ENCODE results near the gene MRPL36.

MRPL36 gene

GRCh38 chr5:1783216-1783554 lies 16.5 kb downstream of the MRPL36 start:
- no peaks in the 10 kb centered on the region for H3K4me1 ChIP-seq (ENCODE audit: control insufficient read depth in 1 of 2, insufficient read depth in 2 of 2, low read length in 2 of 2)
- H3K9ac ChIP-seq (ENCODE audit: low read depth in 1 of 2, low read length in 2 of 2), result no peak overlapping the region
- H3K36me3 ChIP-seq (ENCODE audit: control insufficient read depth in 1 of 2, insufficient read depth in 2 of 2, low read length in 2 of 2), result no peaks in the 10 kb centered on the region
- H3K27me3 ChIP-seq (ENCODE audit: control insufficient read depth in 1 of 2, insufficient read depth in 2 of 2, low read length in 2 of 2), result peaks cover 0 to 9% of the 10 kb centered on the region in 2 donors
- H3K9me3 ChIP-seq (ENCODE audit: control insufficient read depth in 1 of 2, low read length in 2 of 2), result no peaks in the 10 kb centered on the region
- H3K4me3 ChIP-seq (ENCODE audit: low read depth in 1 of 2, low read length in 2 of 2), result no peak overlapping the region
- H3K27ac ChIP-seq (ENCODE audit: low read depth, low read length), result no peak overlapping the region

- Histone ChIP-seq H3K27ac (ENCODE audit: low read depth, low read length) (no peak overlapping the region), H3K27me3 (ENCODE audit: control insufficient read depth in 1 of 2, insufficient read depth in 2 of 2, low read length in 2 of 2) (peaks cover 0 to 9% of the 10 kb centered on the region in 2 donors), H3K4me1 (ENCODE audit: control insufficient read depth in 1 of 2, insufficient read depth in 2 of 2, low read length in 2 of 2) (no peaks in the 10 kb centered on the region), H3K9ac (ENCODE audit: low read depth in 1 of 2, low read length in 2 of 2) (no peak overlapping the region), H3K4me3 (ENCODE audit: low read depth in 1 of 2, low read length in 2 of 2) (no peak overlapping the region), H3K36me3 (ENCODE audit: control insufficient read depth in 1 of 2, insufficient read depth in 2 of 2, low read length in 2 of 2) (no peaks in the 10 kb centered on the region), H3K9me3 (ENCODE audit: control insufficient read depth in 1 of 2, low read length in 2 of 2) (no peaks in the 10 kb centered on the region)
Measured at GRCh38 chr5:1782385-1783215, 17.0 kb downstream of the MRPL36 start.

GRCh38 chr5:1781726-1782384 lies 17.8 kb downstream of the MRPL36 start:
- no peak overlapping the region for H3K4me3 ChIP-seq (ENCODE audit: low read depth in 1 of 2, low read length in 2 of 2)
- no peaks in the 10 kb centered on the region for H3K4me1 ChIP-seq (ENCODE audit: control insufficient read depth in 1 of 2, insufficient read depth in 2 of 2, low read length in 2 of 2)
- no peaks in the 10 kb centered on the region for H3K36me3 ChIP-seq (ENCODE audit: control insufficient read depth in 1 of 2, insufficient read depth in 2 of 2, low read length in 2 of 2)
- H3K9ac ChIP-seq (ENCODE audit: low read depth in 1 of 2, low read length in 2 of 2), result no peak overlapping the region
- H3K27me3 ChIP-seq (ENCODE audit: control insufficient read depth in 1 of 2, insufficient read depth in 2 of 2, low read length in 2 of 2), result peaks cover 0 to 9% of the 10 kb centered on the region in 2 donors
- no peak overlapping the region for H3K27ac ChIP-seq (ENCODE audit: low read depth, low read length)
- H3K9me3 ChIP-seq (ENCODE audit: control insufficient read depth in 1 of 2, low read length in 2 of 2), result no peaks in the 10 kb centered on the region

GRCh38 chr5:1781107-1781506 lies 18.5 kb downstream of the MRPL36 start:
- Histone ChIP-seq H3K4me1 (ENCODE audit: control insufficient read depth in 1 of 2, insufficient read depth in 2 of 2, low read length in 2 of 2) (no peaks in the 10 kb centered on the region), H3K9ac (ENCODE audit: low read depth in 1 of 2, low read length in 2 of 2) (no peak overlapping the region), H3K9me3 (ENCODE audit: control insufficient read depth in 1 of 2, low read length in 2 of 2) (no peaks in the 10 kb centered on the region), H3K36me3 (ENCODE audit: control insufficient read depth in 1 of 2, insufficient read depth in 2 of 2, low read length in 2 of 2) (no peaks in the 10 kb centered on the region), H3K27me3 (ENCODE audit: control insufficient read depth in 1 of 2, insufficient read depth in 2 of 2, low read length in 2 of 2) (peaks cover 0 to 9% of the 10 kb centered on the region in 2 donors), H3K4me3 (ENCODE audit: low read depth in 1 of 2, low read length in 2 of 2) (no peak overlapping the region), H3K27ac (ENCODE audit: low read depth, low read length) (no peak overlapping the region)

- H3K27me3 ChIP-seq (ENCODE audit: control insufficient read depth in 1 of 2, insufficient read depth in 2 of 2, low read length in 2 of 2), result peaks cover 0 to 9% of the 10 kb centered on the region in 2 donors
- H3K4me3 ChIP-seq (ENCODE audit: low read depth in 1 of 2, low read length in 2 of 2), result no peak overlapping the region
- no peaks in the 10 kb centered on the region for H3K9me3 ChIP-seq (ENCODE audit: control insufficient read depth in 1 of 2, low read length in 2 of 2)
- no peak overlapping the region for H3K9ac ChIP-seq (ENCODE audit: low read depth in 1 of 2, low read length in 2 of 2)
- no peak overlapping the region for H3K27ac ChIP-seq (ENCODE audit: low read depth, low read length)
- H3K4me1 ChIP-seq (ENCODE audit: control insufficient read depth in 1 of 2, insufficient read depth in 2 of 2, low read length in 2 of 2), result no peaks in the 10 kb centered on the region
- H3K36me3 ChIP-seq (ENCODE audit: control insufficient read depth in 1 of 2, insufficient read depth in 2 of 2, low read length in 2 of 2), result no peaks in the 10 kb centered on the region
Measured at GRCh38 chr5:1780614-1780930, 19.1 kb downstream of the MRPL36 start.

- Histone ChIP-seq H3K4me1 (ENCODE audit: control insufficient read depth in 1 of 2, insufficient read depth in 2 of 2, low read length in 2 of 2) (no peaks in the 10 kb centered on the region), H3K36me3 (ENCODE audit: control insufficient read depth in 1 of 2, insufficient read depth in 2 of 2, low read length in 2 of 2) (no peaks in the 10 kb centered on the region), H3K27ac (ENCODE audit: low read depth, low read length) (no peak overlapping the region), H3K4me3 (ENCODE audit: low read depth in 1 of 2, low read length in 2 of 2) (no peak overlapping the region), H3K9me3 (ENCODE audit: control insufficient read depth in 1 of 2, low read length in 2 of 2) (no peaks in the 10 kb centered on the region), H3K27me3 (ENCODE audit: control insufficient read depth in 1 of 2, insufficient read depth in 2 of 2, low read length in 2 of 2) (peaks cover 0 to 9% of the 10 kb centered on the region in 2 donors), H3K9ac (ENCODE audit: low read depth in 1 of 2, low read length in 2 of 2) (no peak overlapping the region)
Measured at GRCh38 chr5:1779782-1780613, 19.6 kb downstream of the MRPL36 start.

- Histone ChIP-seq H3K9ac (ENCODE audit: low read depth in 1 of 2, low read length in 2 of 2) (no peak overlapping the region), H3K36me3 (ENCODE audit: control insufficient read depth in 1 of 2, insufficient read depth in 2 of 2, low read length in 2 of 2) (no peaks in the 10 kb centered on the region), H3K27me3 (ENCODE audit: control insufficient read depth in 1 of 2, insufficient read depth in 2 of 2, low read length in 2 of 2) (peaks cover 0 to 5% of the 10 kb centered on the region in 2 donors), H3K4me3 (ENCODE audit: low read depth in 1 of 2, low read length in 2 of 2) (no peak overlapping the region), H3K27ac (ENCODE audit: low read depth, low read length) (no peak overlapping the region), H3K4me1 (ENCODE audit: control insufficient read depth in 1 of 2, insufficient read depth in 2 of 2, low read length in 2 of 2) (no peaks in the 10 kb centered on the region), H3K9me3 (ENCODE audit: control insufficient read depth in 1 of 2, low read length in 2 of 2) (no peaks in the 10 kb centered on the region)
Measured at GRCh38 chr5:1779021-1779680, 20.5 kb downstream of the MRPL36 start.

- Histone ChIP-seq H3K4me1 (ENCODE audit: control insufficient read depth in 1 of 2, insufficient read depth in 2 of 2, low read length in 2 of 2) (no peaks in the 10 kb centered on the region), H3K9me3 (ENCODE audit: control insufficient read depth in 1 of 2, low read length in 2 of 2) (no peaks in the 10 kb centered on the region)
Measured at GRCh38 chr5:1778138-1779020, 21.3 kb downstream of the MRPL36 start.

More at GRCh38 chr5:1778138-1779020, 21.3 kb downstream of the MRPL36 start:
- Histone ChIP-seq H3K4me3 (ENCODE audit: low read depth in 1 of 2, low read length in 2 of 2) (no peak overlapping the region), H3K36me3 (ENCODE audit: control insufficient read depth in 1 of 2, insufficient read depth in 2 of 2, low read length in 2 of 2) (no peaks in the 10 kb centered on the region), H3K27ac (ENCODE audit: low read depth, low read length) (no peak overlapping the region), H3K9ac (ENCODE audit: low read depth in 1 of 2, low read length in 2 of 2) (no peak overlapping the region), H3K27me3 (ENCODE audit: control insufficient read depth in 1 of 2, insufficient read depth in 2 of 2, low read length in 2 of 2) (peaks cover 0 to 4% of the 10 kb centered on the region in 2 donors)

Measured in duodenal mucosa (tissue), 2 donors.